HepG2 (cell line): ENCODE measurements around the gene APOC1. TPM values are rescaled to one million over a fixed set of nuclear protein-coding genes. Genes with fewer than 3 reads are reported as not detected.
A peak's percentile ranks its signal among the peaks of the same experiment; 100 is the strongest.

ENCODE experiments used
- CREB3 ChIP-seq: sonication (generic); formaldehyde crosslinking; IDR thresholded peaks from 2 replicates; pipeline ENCODE4 v1.5.0; 2020; ENCODE audit warnings: missing genetic modification reagents
- CREM ChIP-seq, 2 experiments: sonication (generic) in 1 of 2; formaldehyde crosslinking in 1 of 2; IDR thresholded peaks; 2 replicates each; pipeline versions ENCODE4 v1.4.0 to v1.6.1; 2016 to 2020; ENCODE audit warnings: antibody characterized with exemption in 1 of 2, mild to moderate bottlenecking in 1 of 2, missing genetic modification reagents in 1 of 2
- ESRRA ChIP-seq: sonication (generic); formaldehyde crosslinking; IDR thresholded peaks from 2 replicates; pipeline ENCODE4 v1.5.1; 2020; ENCODE audit warnings: mild to moderate bottlenecking, low read depth, missing genetic modification reagents
- GATAD2A ChIP-seq: IDR thresholded peaks from 2 replicates; pipeline ENCODE4 v1.6.1; 2016
- HNF4G ChIP-seq, 2 experiments: sonication (generic) in 1 of 2; formaldehyde crosslinking in 1 of 2; IDR thresholded peaks; 2 replicates each; pipeline versions ENCODE4 v1.4.0 to v1.6.1; 2011 to 2020; ENCODE audit warnings: borderline replicate concordance in 2 of 2, low read depth in 2 of 2, mild to moderate bottlenecking in 2 of 2, low read length in 1 of 2, missing genetic modification reagents in 1 of 2, moderate library complexity in 1 of 2
- HNRNPH1 ChIP-seq: fragments of 200-400 bp; formaldehyde crosslinking; optimal IDR thresholded peaks from 2 replicates; pipeline ENCODE3; 2017; ENCODE audit warnings: mild to moderate bottlenecking, low read depth, low read length
- IRF9 ChIP-seq: sonication (generic); formaldehyde crosslinking; IDR thresholded peaks from 2 replicates; pipeline ENCODE4 v1.8.0; 2022; ENCODE audit warnings: missing genetic modification reagents, mild to moderate bottlenecking, borderline replicate concordance
- KDM1A ChIP-seq: IDR thresholded peaks from 2 replicates; pipeline ENCODE4 v1.6.1; 2016; ENCODE audit warnings: missing compliant biosample characterization
- POLR2A ChIP-seq, 2 experiments: IDR thresholded peaks; 2 replicates each; pipeline ENCODE4 v1.6.1; 2011; ENCODE audit warnings: low read depth in 2 of 2, low read length in 2 of 2, mild to moderate bottlenecking in 1 of 2, moderate library complexity in 1 of 2; ENCODE audit not compliant: insufficient read depth in 1 of 2
- PRDM10 ChIP-seq: sonication (generic); formaldehyde crosslinking; IDR thresholded peaks from 2 replicates; pipeline ENCODE4 v1.4.0; 2020; ENCODE audit warnings: low read depth, missing genetic modification reagents
- SRSF9 ChIP-seq: fragments of 200-400 bp; formaldehyde crosslinking; IDR thresholded peaks from 2 replicates; pipeline ENCODE4 v1.6.1; 2018; ENCODE audit warnings: borderline replicate concordance, mild to moderate bottlenecking, low read depth, low read length; ENCODE audit not compliant: insufficient read depth, poor library complexity, severe bottlenecking
- THAP9 ChIP-seq: sonication (generic); formaldehyde crosslinking; IDR thresholded peaks from 2 replicates; pipeline ENCODE4; 2020; ENCODE audit warnings: missing genetic modification reagents, mild to moderate bottlenecking, borderline replicate concordance
- ZMYM2 ChIP-seq: sonication (generic); formaldehyde crosslinking; IDR thresholded peaks from 2 replicates; pipeline ENCODE4 v1.8.0; 2022; ENCODE audit warnings: mild to moderate bottlenecking, missing genetic modification reagents
- ZNF205 ChIP-seq: IDR thresholded peaks from 2 replicates; pipeline ENCODE4 v1.6.1; 2018; ENCODE audit warnings: missing biosample characterization, missing genetic modification reagents
- ZNF432 ChIP-seq: sonication (generic); formaldehyde crosslinking; IDR thresholded peaks from 2 replicates; pipeline ENCODE4 v1.5.0; 2020; ENCODE audit warnings: missing genetic modification reagents, mild to moderate bottlenecking, borderline replicate concordance
- ZNF460 ChIP-seq: sonication (generic); formaldehyde crosslinking; IDR thresholded peaks from 2 replicates; pipeline ENCODE4 v1.5.1; 2020; ENCODE audit warnings: missing genetic modification reagents, mild to moderate bottlenecking, borderline replicate concordance
- ZNF598 ChIP-seq: sonication (generic); formaldehyde crosslinking; IDR thresholded peaks from 2 replicates; pipeline ENCODE4 v1.5.1; 2020; ENCODE audit warnings: mild to moderate bottlenecking, missing genetic modification reagents, borderline replicate concordance
- ZNF607 ChIP-seq: sonication (generic); formaldehyde crosslinking; IDR thresholded peaks from 2 replicates; pipeline ENCODE4 v1.5.1; 2020; ENCODE audit warnings: missing genetic modification reagents, mild to moderate bottlenecking, borderline replicate concordance
- ZNF614 ChIP-seq: IDR thresholded peaks from 2 replicates; pipeline ENCODE4 v1.6.1; 2018; ENCODE audit warnings: missing biosample characterization, missing genetic modification reagents, inconsistent platforms, borderline replicate concordance
- ZNF777 ChIP-seq: sonication (generic); formaldehyde crosslinking; IDR thresholded peaks from 2 replicates; pipeline ENCODE4 v1.4.0; 2020; ENCODE audit warnings: missing genetic modification reagents
- polyA plus RNA-seq, 8 experiments: library from polyadenylated mRNA; depleted of rRNA in 3 of 8; stranded (reverse) in 7 of 8; unstranded in 1 of 8; fragments of >200 nt; fragmentation: Illumina TruSeq in 4 of 8; extraction: Trizol in 4 of 8; gene quantifications; 2 replicates each; pipeline versions ENCODE4 v1.2.1 to v1.2.3, GENCODE V29; 2011 to 2016; ENCODE audit warnings: low read depth in 4 of 8, missing spikeins in 1 of 8, mixed read lengths in 1 of 8; ENCODE audit not compliant: insufficient read depth in 1 of 8
- total RNA-seq, 5 experiments: library from RNA; depleted of rRNA; stranded (reverse); fragments of >200 nt; fragmentation: Illumina TruSeq; extraction: Trizol; gene quantifications; 2 replicates each; pipeline ENCODE4 v1.2.3, GENCODE V29; 2016; ENCODE audit warnings: low read depth in 1 of 5

APOC1 gene
- total and polyA plus RNA-seq, 2 of the 13 experiments (the other 11 are each of a cell fraction or from before 2014, with no cell fraction given) = 600 to 1,235 TPM

- no peak for TF ChIP-seq ZNF777 (CRISPR knock-in tag)
- no peak for TF ChIP-seq HNRNPH1
- TF ChIP-seq ZNF607 (CRISPR knock-in tag) = peak; percentile 83; the same call in 1 of the 2 replicates
- no peak for TF ChIP-seq CREB3
- peak; percentile 92; the same call in 1 of the 2 replicates for TF ChIP-seq ZNF614 (CRISPR knock-in tag)
- peak in 1 of 2 experiments; percentile 16; a peak in 1 of 4 replicates for TF ChIP-seq POLR2A (IDR thresholded peaks at IDR 0.05; ENCODE audit: insufficient read depth in 1 of 2, low read depth in 2 of 2, low read length in 2 of 2)
- peak; percentile 87 for TF ChIP-seq PRDM10
- TF ChIP-seq THAP9 (CRISPR knock-in tag) = no peak
- peak; percentile 92 for TF ChIP-seq CREM (IDR thresholded peaks at IDR 0.05)
- no peak for TF ChIP-seq CREM (CRISPR knock-in tag; IDR thresholded peaks at IDR 0.05)
- peak; percentile 86 for TF ChIP-seq IRF9 (CRISPR knock-in tag)
- peak; percentile 86 for TF ChIP-seq ZNF205 (CRISPR knock-in tag)
- TF ChIP-seq ESRRA (CRISPR knock-in tag) = peak; percentile 98
- TF ChIP-seq ZNF432 = no peak
- no peak for TF ChIP-seq ZNF598 (CRISPR knock-in tag)
- TF ChIP-seq KDM1A (CRISPR knock-in tag) = 0 out of 2 replicates have a peak, but pooled peaks have one; percentile 47
- TF ChIP-seq SRSF9 = no peak
- peak; percentile 91 for TF ChIP-seq HNF4G (IDR thresholded peaks at IDR 0.05; ENCODE audit: borderline replicate concordance, low read depth, low read length)
- peak; percentile 93 for TF ChIP-seq HNF4G (CRISPR knock-in tag; IDR thresholded peaks at IDR 0.05; ENCODE audit: borderline replicate concordance, low read depth)
- peak; percentile 87 for TF ChIP-seq ZMYM2 (CRISPR knock-in tag)
- TF ChIP-seq GATAD2A (CRISPR knock-in tag) = peak; percentile 97
- TF ChIP-seq ZNF460 (CRISPR knock-in tag) = 0 out of 2 replicates have a peak, but pooled peaks have one; percentile 4
These were observed 10.9 kb downstream of the APOC1 start (continued) for GRCh38 chr19:44925114-44925891.
